GM12864 (cell line): ENCODE results near the gene RGS12.

Experiments
- DNase-seq: peaks from one replicate; pipeline ENCODE4 v3.0.0-alpha.2; 2011; ENCODE audit warnings: low read depth
- H3K4me3 ChIP-seq: 2 replicates; pipeline ENCODE4 v1.5.1; 2011; ENCODE audit warnings: mild to moderate bottlenecking, low read depth, low read length, control low read depth
- CTCF ChIP-seq: IDR thresholded peaks from 2 replicates; pipeline ENCODE4 v1.5.1; 2011; ENCODE audit warnings: low read depth, mild to moderate bottlenecking, moderate library complexity, low read length, control low read depth, inconsistent platforms; ENCODE audit errors: missing control alignments

The RGS12 gene

GRCh38 chr4:3250956-3251690 lies 41.7 kb upstream of the RGS12 start:
- DNase-seq = no peak
- no peak overlapping the region for H3K4me3 ChIP-seq

GRCh38 chr4:3251691-3252479 lies 40.9 kb upstream of the RGS12 start:
- no peak for TF ChIP-seq CTCF

More at GRCh38 chr4:3250956-3251690, 41.7 kb upstream of the RGS12 start:
- no peak for TF ChIP-seq CTCF

GRCh38 chr4:3252480-3252828 lies 40.4 kb upstream of the RGS12 start:
- no peak for TF ChIP-seq CTCF
- no peak overlapping the region for H3K4me3 ChIP-seq
- no peak for DNase-seq

More at GRCh38 chr4:3251691-3252479, 40.9 kb upstream of the RGS12 start:
- no peak for DNase-seq
- no peak overlapping the region for H3K4me3 ChIP-seq

- no peak for TF ChIP-seq CTCF
- no peak for DNase-seq
- H3K4me3 ChIP-seq = no peak overlapping the region
Measured at GRCh38 chr4:3252831-3253641, 39.8 kb upstream of the RGS12 start.

- H3K4me3 ChIP-seq = no peak overlapping the region
- no peak for DNase-seq
- no peak for TF ChIP-seq CTCF
Measured at GRCh38 chr4:3253808-3254207, 39.0 kb upstream of the RGS12 start.

GRCh38 chr4:3254302-3255131 lies 38.3 kb upstream of the RGS12 start:
- TF ChIP-seq CTCF = no peak
- no peak for DNase-seq
- no peak overlapping the region for H3K4me3 ChIP-seq
